Mucosa of rectum (tissue), 2 donors: Measurements from ENCODE around the gene FHL5.
"Not testable (repeated sequence)": the region's sequence is repeated elsewhere in the genome, so short reads cannot be mapped to it uniquely, and the experiment has no call there.

Experiments used
- H3K27ac ChIP-seq, 2 donors: one replicate each; pipeline ENCODE4 v1.7.0; 2013; ENCODE audit warnings: inconsistent platforms in 2 of 2, low read depth in 2 of 2, low read length in 2 of 2
- H3K27me3 ChIP-seq, 2 donors: one replicate each; pipeline ENCODE4 v1.7.0; 2013; ENCODE audit warnings: low read length in 2 of 2; ENCODE audit not compliant: control insufficient read depth in 2 of 2, insufficient read depth in 2 of 2
- H3K36me3 ChIP-seq, 2 donors: one replicate each; pipeline ENCODE4 v1.7.0; 2013; ENCODE audit warnings: low read length in 2 of 2; ENCODE audit not compliant: control insufficient read depth in 2 of 2, insufficient read depth in 2 of 2
- H3K4me1 ChIP-seq, 2 donors: one replicate each; pipeline ENCODE4 v1.7.0; 2013; ENCODE audit warnings: low read length in 2 of 2, mild to moderate bottlenecking in 1 of 2; ENCODE audit not compliant: control insufficient read depth in 2 of 2, insufficient read depth in 2 of 2
- H3K4me3 ChIP-seq, 2 donors: one replicate each; pipeline ENCODE4 v1.7.0; 2013; ENCODE audit warnings: low read length in 2 of 2
- H3K9ac ChIP-seq, 2 donors: one replicate each; pipeline ENCODE4 v1.7.0; 2013; ENCODE audit warnings: low read length in 2 of 2, low read depth in 1 of 2, mild to moderate bottlenecking in 1 of 2
- H3K9me3 ChIP-seq, 2 donors: one replicate each; pipeline ENCODE4 v1.7.0; 2013; ENCODE audit warnings: low read length in 2 of 2; ENCODE audit not compliant: control insufficient read depth in 2 of 2
- donor health status: healthy.
- donor health status: Normal muscosa, but diverticular disease.

FHL5 gene

DNA sequence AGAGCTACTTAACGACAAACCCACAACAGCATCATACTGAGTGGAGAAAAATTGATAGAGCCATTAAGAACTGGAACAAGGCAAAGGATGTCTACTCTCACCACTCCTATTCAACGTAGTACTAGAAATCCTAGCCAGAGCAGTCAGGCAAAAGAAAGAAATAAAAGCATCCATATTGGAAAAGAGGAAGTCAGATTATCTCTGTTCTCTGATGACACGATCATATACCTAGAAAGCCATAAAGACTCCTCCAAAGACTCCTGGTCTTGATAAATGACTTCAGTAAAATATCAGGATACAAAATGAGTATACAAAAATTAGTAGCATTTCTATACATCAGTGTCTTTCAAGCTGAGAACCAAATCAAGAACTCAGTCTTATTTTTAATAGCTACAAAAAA is 17.0 kb upstream of the FHL5 start:
- no peak overlapping the region for H3K27ac ChIP-seq
- no peaks in the 10 kb centered on the region for H3K9me3 ChIP-seq
- H3K9ac ChIP-seq: no peak overlapping the region
- no peaks in the 10 kb centered on the region for H3K4me1 ChIP-seq
- H3K4me3 ChIP-seq: no peak overlapping the region
- no peaks in the 10 kb centered on the region for H3K27me3 ChIP-seq
- peaks cover 46 to 51% of the 10 kb centered on the region in 2 donors for H3K36me3 ChIP-seq

DNA sequence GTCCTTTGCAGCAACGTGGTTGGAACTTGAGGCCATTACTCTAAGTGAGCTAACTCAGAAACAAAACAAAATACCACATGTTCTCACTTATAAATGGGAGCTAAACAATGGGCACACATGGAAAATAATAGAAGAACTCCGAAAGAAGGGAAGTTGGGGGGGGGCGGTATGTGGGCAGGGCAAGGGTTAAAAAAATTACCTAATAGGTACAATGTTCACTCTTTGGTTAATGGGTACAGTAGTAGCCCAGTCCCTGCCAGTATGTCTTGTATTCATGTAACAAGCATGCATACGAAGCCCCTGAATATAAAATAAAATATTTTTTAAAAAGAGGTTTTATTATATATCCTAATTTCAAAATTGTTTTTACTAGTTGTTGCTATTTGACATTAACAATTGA is 15.3 kb upstream of the FHL5 start:
- Histone ChIP-seq H3K9me3 (no peaks in the 10 kb centered on the region), H3K9ac (no peak overlapping the region), H3K27me3 (no peaks in the 10 kb centered on the region), H3K27ac (no peak overlapping the region), H3K4me1 (no peaks in the 10 kb centered on the region), H3K4me3 (no peak overlapping the region), H3K36me3 (peaks cover 57 to 59% of the 10 kb centered on the region in 2 donors)

DNA sequence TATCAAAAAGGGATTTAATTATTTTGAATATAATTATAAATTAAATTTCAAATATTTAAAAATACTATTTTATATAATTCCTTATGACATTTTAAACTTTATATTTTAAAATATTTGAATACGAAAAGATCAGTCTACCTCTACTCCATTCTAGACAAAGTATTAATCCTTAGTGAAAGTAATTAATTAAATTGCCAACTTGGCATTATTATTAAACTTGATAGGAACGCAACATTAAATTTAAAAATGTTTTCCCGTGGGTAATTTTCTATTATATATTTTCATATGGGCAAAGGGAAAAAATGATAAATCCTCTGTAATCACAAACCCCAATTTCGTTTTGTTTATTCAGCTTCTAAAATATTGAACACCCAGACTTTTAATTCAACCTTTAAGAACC is 8.4 kb upstream of the FHL5 start:
- Histone ChIP-seq H3K4me3 (no peak overlapping the region), H3K9me3 (no peaks in the 10 kb centered on the region), H3K4me1 (no peaks in the 10 kb centered on the region), H3K36me3 (peaks cover 37 to 42% of the 10 kb centered on the region in 2 donors), H3K27ac (no peak overlapping the region), H3K27me3 (no peaks in the 10 kb centered on the region), H3K9ac (no peak overlapping the region)

DNA sequence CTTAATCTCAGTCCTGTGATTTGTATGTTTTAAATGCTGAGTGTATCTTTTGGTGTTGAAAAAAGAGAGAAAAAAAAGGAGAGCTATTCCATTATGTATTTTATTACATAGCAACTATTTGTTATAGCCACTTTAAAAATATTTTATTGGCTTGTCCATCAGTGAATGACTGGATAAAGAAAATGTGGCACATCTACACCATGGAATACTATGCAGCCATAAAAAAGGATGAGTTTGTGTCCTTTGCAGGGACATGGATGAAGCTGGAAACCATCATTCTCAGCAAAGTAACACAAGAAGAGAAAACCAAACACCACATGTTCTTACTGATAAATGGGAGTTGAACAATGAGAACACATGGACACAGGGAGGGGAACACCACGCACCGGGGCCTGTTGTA is 3.2 kb upstream of the FHL5 start:
- H3K4me1 ChIP-seq, H3K27ac ChIP-seq, H3K27me3 ChIP-seq, H3K36me3 ChIP-seq, H3K9ac ChIP-seq, H3K4me3 ChIP-seq, H3K9me3 ChIP-seq: not testable (repeated sequence)

DNA sequence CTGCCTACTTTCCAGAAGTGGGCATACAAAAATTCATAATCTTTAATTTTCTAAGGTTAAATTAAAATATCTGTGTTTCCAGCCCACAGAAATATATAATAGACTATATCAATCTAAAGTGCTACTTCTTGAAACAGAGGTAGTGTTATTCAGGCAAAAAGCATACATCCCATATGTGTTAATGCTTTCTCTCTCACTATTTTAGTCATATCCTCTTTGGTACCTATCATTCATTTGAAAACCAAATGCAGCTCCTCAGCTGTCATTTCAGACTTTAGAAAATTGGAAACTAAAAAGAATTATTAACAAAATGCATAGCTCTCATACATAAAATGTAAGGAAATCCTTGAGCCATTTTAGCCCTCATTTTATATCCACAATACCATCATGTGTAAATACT is 925 bp downstream of the FHL5 start:
- Histone ChIP-seq H3K27ac (no peak overlapping the region), H3K36me3 (no peaks in the 10 kb centered on the region), H3K4me3 (no peak overlapping the region), H3K9me3 (no peaks in the 10 kb centered on the region), H3K27me3 (no peaks in the 10 kb centered on the region), H3K9ac (no peak overlapping the region), H3K4me1 (no peaks in the 10 kb centered on the region)

DNA sequence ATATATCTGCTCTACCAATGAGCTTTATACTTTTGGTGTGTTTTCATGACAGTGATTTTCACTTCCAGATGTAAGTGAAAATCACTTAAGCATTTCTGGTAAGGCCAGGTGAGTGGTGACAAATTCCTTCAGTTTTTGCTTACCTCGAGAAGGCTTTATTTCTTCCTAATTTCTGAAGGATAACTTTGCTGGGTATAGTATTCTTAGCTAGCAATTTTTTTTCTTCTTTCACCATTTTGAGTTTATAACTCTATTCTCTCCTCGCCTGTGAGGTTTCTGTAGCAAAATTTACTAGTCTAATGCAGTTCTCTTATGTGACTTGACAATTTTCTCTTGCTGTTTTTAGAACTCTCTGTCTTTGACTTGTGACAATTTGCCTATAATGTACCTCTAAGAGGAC is 7.1 kb downstream of the FHL5 start:
- no peak overlapping the region for H3K9ac ChIP-seq
- no peaks in the 10 kb centered on the region for H3K4me1 ChIP-seq
- no peaks in the 10 kb centered on the region for H3K36me3 ChIP-seq
- H3K4me3 ChIP-seq: no peak overlapping the region
- H3K9me3 ChIP-seq: peaks cover 0 to 3% of the 10 kb centered on the region in 2 donors
- no peaks in the 10 kb centered on the region for H3K27me3 ChIP-seq
- H3K27ac ChIP-seq: no peak overlapping the region

DNA sequence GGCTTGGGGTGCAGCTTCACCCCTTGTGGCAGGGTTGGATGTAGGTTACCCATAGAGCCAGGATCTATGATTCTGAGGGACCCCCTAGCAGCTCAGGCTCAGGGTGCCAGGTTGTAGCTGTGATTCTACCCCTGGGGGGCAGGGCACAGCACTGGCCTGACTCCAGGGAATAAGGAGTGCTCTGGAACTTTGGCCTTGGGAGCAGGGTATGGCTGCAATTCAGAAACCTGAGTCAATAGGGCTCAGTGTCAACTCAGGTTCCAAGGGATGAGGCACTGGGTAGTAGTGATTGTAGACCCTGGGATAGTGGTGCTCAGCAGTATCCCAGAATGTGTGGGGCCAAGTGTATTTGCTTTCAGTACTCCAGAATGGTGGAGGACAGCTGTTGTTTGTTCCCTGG is 8.6 kb downstream of the FHL5 start:
- Histone ChIP-seq H3K4me3 (no peak overlapping the region), H3K4me1 (no peaks in the 10 kb centered on the region), H3K27ac (no peak overlapping the region), H3K36me3 (no peaks in the 10 kb centered on the region), H3K9me3 (peaks cover 0 to 3% of the 10 kb centered on the region in 2 donors), H3K9ac (no peak overlapping the region), H3K27me3 (no peaks in the 10 kb centered on the region)

DNA sequence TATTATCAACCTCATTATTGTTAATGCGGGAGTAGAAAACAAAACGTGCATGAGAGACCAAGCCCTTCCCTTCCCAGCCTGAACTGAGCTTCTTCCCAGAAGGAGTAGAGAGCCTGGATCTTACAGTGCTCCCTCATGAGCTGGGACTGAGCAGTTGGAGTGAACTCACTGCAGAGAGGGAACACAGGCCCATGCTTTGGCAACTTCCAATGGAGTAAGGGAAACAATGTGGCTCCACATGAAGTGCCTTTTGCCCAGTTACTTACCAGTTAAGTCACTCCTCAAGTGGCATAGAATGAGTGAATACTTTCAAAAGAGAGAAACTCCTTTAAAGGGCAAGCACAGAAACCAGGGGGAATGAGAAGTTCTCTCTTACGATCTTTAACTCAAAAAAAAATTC is 12.4 kb downstream of the FHL5 start:
- Histone ChIP-seq H3K36me3 (no peaks in the 10 kb centered on the region), H3K27ac (no peak overlapping the region), H3K4me1 (no peaks in the 10 kb centered on the region), H3K4me3 (no peak overlapping the region), H3K9me3 (peaks cover 0 to 3% of the 10 kb centered on the region in 2 donors), H3K27me3 (no peaks in the 10 kb centered on the region), H3K9ac (no peak overlapping the region)

DNA sequence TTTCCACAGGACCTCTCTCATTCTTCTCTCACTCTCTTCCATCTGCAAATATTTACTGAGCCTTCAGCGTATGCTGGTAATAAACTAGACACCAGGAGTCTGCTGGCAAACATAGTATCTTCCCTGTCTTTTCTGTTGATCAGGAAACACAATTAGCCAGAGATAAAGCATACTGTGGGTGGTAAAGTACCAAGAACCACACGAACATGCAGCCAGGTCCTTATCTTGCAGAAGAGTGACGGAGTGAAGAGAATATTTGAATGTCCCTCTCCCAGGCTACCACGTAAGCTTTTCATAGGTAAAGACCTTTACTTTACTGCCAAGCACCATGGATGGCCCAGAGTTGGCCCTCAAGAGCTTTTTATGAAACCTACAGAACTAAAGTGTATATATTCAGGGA is 13.3 kb downstream of the FHL5 start:
- Histone ChIP-seq H3K27me3 (no peaks in the 10 kb centered on the region), H3K9ac (no peak overlapping the region), H3K36me3 (no peaks in the 10 kb centered on the region)

DNA sequence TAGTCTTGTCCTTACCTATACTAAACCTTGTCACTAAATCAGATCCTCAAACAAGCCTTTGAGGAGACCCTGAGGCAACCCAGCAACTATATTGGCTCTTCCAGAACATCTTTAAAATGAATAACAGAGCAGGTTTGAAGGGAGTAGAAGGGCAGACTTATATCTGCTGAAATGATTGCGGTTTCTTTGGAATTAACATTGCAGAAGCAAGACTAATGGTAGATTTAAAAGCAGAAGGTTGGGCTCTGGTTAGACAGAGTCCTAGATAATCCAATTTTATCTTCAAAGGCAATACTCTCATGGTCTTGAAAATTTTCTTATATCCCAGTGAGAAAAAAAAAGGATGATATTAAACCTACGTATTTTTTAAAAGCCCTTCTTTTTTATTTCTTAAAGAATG is 19.1 kb downstream of the FHL5 start:
- Histone ChIP-seq H3K9ac (no peak overlapping the region), H3K27ac (no peak overlapping the region), H3K4me3 (no peak overlapping the region)

More for the DNA sequence above, 13.3 kb downstream of the FHL5 start:
- Histone ChIP-seq H3K4me3 (no peak overlapping the region), H3K9me3 (peaks cover 0 to under 1% of the 10 kb centered on the region in 2 donors), H3K4me1 (no peaks in the 10 kb centered on the region), H3K27ac (no peak overlapping the region)

DNA sequence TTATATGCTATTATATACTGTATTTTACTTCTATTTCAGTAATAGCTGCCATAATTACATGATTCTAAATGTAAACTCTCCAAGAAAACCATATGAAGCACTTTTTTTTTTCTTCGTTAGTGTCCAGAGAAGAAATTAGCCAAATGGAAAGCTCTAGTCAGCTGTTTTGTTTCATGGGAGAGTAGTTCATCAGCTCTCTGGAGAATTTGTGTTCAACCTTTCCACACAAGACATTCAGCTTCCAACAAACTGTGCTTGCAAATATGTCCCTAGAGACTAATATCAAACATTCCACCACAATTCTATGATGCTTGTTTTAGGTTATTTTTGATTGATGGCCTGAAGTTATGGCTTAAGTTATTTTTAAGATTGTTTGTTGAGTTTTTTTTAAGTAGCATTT is 19.5 kb downstream of the FHL5 start:
- Histone ChIP-seq H3K9ac (no peak overlapping the region), H3K4me3 (no peak overlapping the region), H3K4me1 (no peaks in the 10 kb centered on the region), H3K9me3 (no peaks in the 10 kb centered on the region), H3K36me3 (no peaks in the 10 kb centered on the region), H3K27me3 (no peaks in the 10 kb centered on the region), H3K27ac (no peak overlapping the region)

More for the DNA sequence above, 19.1 kb downstream of the FHL5 start:
- no peaks in the 10 kb centered on the region for H3K9me3 ChIP-seq
- no peaks in the 10 kb centered on the region for H3K36me3 ChIP-seq
- H3K4me1 ChIP-seq: no peaks in the 10 kb centered on the region
- no peaks in the 10 kb centered on the region for H3K27me3 ChIP-seq
